HG02588 (cell line): ENCODE results near the gene GSTO2.
A peak's percentile ranks its signal among the peaks of the same experiment; 100 is the strongest.

Experiments used
- ATAC-seq: cut with Tn5 transposase; IDR thresholded peaks from one replicate; pipeline ENCODE4 v1.9.1; 2021; ENCODE audit warnings: mild to moderate bottlenecking, moderate library complexity; ENCODE audit not compliant: unreplicated experiment

The GSTO2 gene

GRCh38 chr10:104337521-104337984 lies 68.6 kb downstream of the GSTO2 start:
- peak; percentile 36 for ATAC-seq

- peak; percentile 72 for ATAC-seq
Observed at GRCh38 chr10:104337985-104338735, 69.2 kb downstream of the GSTO2 start, which contains the start of gene ITPRIP. Gene ITPRIP (minus strand): TSS chr10:104338465. CDS start chr10:104316051, 22,414 bp downstream.

- ATAC-seq, result no peak
Observed at GRCh38 chr10:104339469-104340110, 70.6 kb downstream of the GSTO2 start.

- no peak for ATAC-seq
Observed at GRCh38 chr10:104340111-104340526, 71.1 kb downstream of the GSTO2 start.

- no peak for ATAC-seq
Observed at GRCh38 chr10:104340641-104341040, 71.7 kb downstream of the GSTO2 start.

- no peak for ATAC-seq
Observed at GRCh38 chr10:104342941-104343411, 74.0 kb downstream of the GSTO2 start.

- no peak for ATAC-seq
Observed at GRCh38 chr10:104344219-104344618, 75.2 kb downstream of the GSTO2 start.

- ATAC-seq, result no peak
Observed at GRCh38 chr10:104345515-104345914, 76.5 kb downstream of the GSTO2 start.

- ATAC-seq, result no peak
Observed at GRCh38 chr10:104345941-104346340, 77.0 kb downstream of the GSTO2 start.

GRCh38 chr10:104347295-104348045 lies 78.5 kb downstream of the GSTO2 start:
- no peak for ATAC-seq

- no peak for ATAC-seq
Observed at GRCh38 chr10:104348601-104349000, 79.6 kb downstream of the GSTO2 start.

- ATAC-seq, result peak; percentile 44
Observed at GRCh38 chr10:104349623-104350126, 80.7 kb downstream of the GSTO2 start.

- peak; percentile 38 for ATAC-seq
Observed at GRCh38 chr10:104350127-104350635, 81.2 kb downstream of the GSTO2 start.

- ATAC-seq, result no peak
Observed at GRCh38 chr10:104351061-104351702, 82.2 kb downstream of the GSTO2 start.

- no peak for ATAC-seq
Observed at GRCh38 chr10:104351919-104352318, 82.9 kb downstream of the GSTO2 start.

GRCh38 chr10:104353325-104354048 lies 84.5 kb downstream of the GSTO2 start, which contains the start of gene CFAP58:
Gene CFAP58 (plus strand): TSS chr10:104353833. CDS start chr10:104353898, 65 bp downstream.
- ATAC-seq, result peak; percentile 51
